ENCODE data around the gene IL1RAP. TPM values are rescaled to one million over a fixed set of nuclear protein-coding genes. Genes with fewer than 3 reads are reported as not detected.

The IL1RAP gene
- total and polyA plus RNA-seq, 2 donors (not counting 3 experiments of a cell fraction or from before 2014, with no cell fraction given): 4.3 to 9.2 TPM

GRCh38 chr3:190548031-190548656 lies 34.3 kb downstream of the IL1RAP start:
- no peak overlapping the region for H2AFZ ChIP-seq (ENCODE audit: low read depth, low read length)
- no peak overlapping the region for H3K9ac ChIP-seq (replicated peaks; ENCODE audit: extremely low read depth, insufficient read depth, low read length)
- TF ChIP-seq POLR2AphosphoS5 (IDR thresholded peaks at IDR 0.05; ENCODE audit: insufficient read depth, low read depth, low read length): no peak
- TF ChIP-seq FOS (IDR thresholded peaks at IDR 0.05; ENCODE audit: borderline replicate concordance, insufficient read depth, low read length): no peak
- TF ChIP-seq POLR2A (IDR thresholded peaks at IDR 0.05; ENCODE audit: low read depth, low read length): no peak
- no peak for TF ChIP-seq EZH2 (IDR thresholded peaks at IDR 0.05; ENCODE audit: borderline replicate concordance, low read depth, low read length, severe bottlenecking)
- no peak for TF ChIP-seq GATA2 (IDR thresholded peaks at IDR 0.05; ENCODE audit: insufficient read depth, insufficient read length, low read depth, low read length)
- TF ChIP-seq, protein P1, sequence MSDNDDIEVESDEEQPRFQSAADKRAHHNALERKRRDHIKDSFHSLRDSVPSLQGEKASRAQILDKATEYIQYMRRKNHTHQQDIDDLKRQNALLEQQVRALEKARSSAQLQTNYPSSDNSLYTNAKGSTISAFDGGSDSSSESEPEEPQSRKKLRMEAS (IDR thresholded peaks at IDR 0.05; ENCODE audit: insufficient read depth, insufficient read length): no peak
- no peak for TF ChIP-seq CTCF (IDR thresholded peaks at IDR 0.05; ENCODE audit: extremely low read depth in 1 of 2, insufficient read depth in 1 of 2, low read depth in 1 of 2, low read length in 2 of 2)
- no peak for TF ChIP-seq MYC (IDR thresholded peaks at IDR 0.05; ENCODE audit: low read depth, low read length)
- TF ChIP-seq JUN (IDR thresholded peaks at IDR 0.05; ENCODE audit: borderline replicate concordance, insufficient read depth, insufficient read length, low read depth): no peak
- ChIA-PET POLR2A (no interaction called here), CTCF (no interaction called here)
- no TSS peak for BruUV-seq (replicated peaks)
- H3K27me3 ChIP-seq (ENCODE audit: control insufficient read depth in 2 of 2, insufficient read depth in 2 of 2, low read length in 2 of 2): no peaks in the 10 kb centered on the region
- dilution Hi-C loops (cut with MboI; ENCODE audit: extremely low pct_ligation_motif_present, low sequenced_read_pairs) (no loop called here), intact Hi-C loops (cut with micrococcal nuclease) (no loop called here)
- DNase-seq (ENCODE audit: low read depth, low spot score) (no peak), FAIRE-seq (no peak)
- no peaks in the 10 kb centered on the region for H4K20me1 ChIP-seq (replicated peaks; ENCODE audit: control insufficient read depth, extremely low read depth, insufficient read depth, low read length)
- no peaks in the 10 kb centered on the region for H3K36me3 ChIP-seq (ENCODE audit: control insufficient read depth in 2 of 2, extremely low read depth in 1 of 2, insufficient read depth in 2 of 2, low read length in 2 of 2)
- no peak overlapping the region for H3K4me2 ChIP-seq (ENCODE audit: insufficient read depth, low read length)
- no peaks in the 10 kb centered on the region for H3K9me3 ChIP-seq (replicated peaks; ENCODE audit: control insufficient read depth, insufficient read depth, low read length)
- H3K9me1 ChIP-seq (replicated peaks; ENCODE audit: control insufficient read depth, extremely low read depth, insufficient read depth, low read length): no peaks in the 10 kb centered on the region
- no peak overlapping the region for H3K27ac ChIP-seq (ENCODE audit: insufficient read depth, low read depth, low read length)
- H3K4me3 ChIP-seq (replicated peaks in 1 of 3; ENCODE audit: insufficient read depth in 1 of 3, low read depth in 1 of 3, low read length in 3 of 3): no peak overlapping the region
- H3K79me2 ChIP-seq (ENCODE audit: control insufficient read depth, insufficient read depth, low read length): no peaks in the 10 kb centered on the region
- no peaks in the 10 kb centered on the region for H3K4me1 ChIP-seq (ENCODE audit: control insufficient read depth, extremely low read depth, insufficient read depth, low read length)

Data from endothelial cell of umbilical vein (primary cell).